Measurements from ENCODE around the gene RAD18.

The RAD18 gene

DNA sequence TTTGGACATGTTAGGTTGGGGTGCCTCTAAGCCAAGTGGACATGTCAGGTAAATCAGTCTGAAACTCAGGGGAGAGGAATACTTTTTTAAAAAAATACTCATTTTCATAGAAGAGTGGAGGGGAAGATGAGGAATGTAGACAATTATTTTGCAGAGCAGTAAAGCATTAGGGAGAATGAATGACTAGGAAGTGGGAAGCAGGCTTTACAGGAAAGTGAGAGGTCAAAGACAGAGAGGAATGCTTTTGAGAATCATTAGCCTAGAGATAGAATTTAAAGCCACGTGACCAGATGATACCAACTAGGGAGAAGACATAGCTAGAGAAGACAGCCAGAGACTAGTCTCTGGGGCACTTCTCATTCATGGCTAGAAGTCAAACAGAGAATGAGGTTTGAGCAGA, 91.0 kb downstream of the RAD18 start:
- Histone ChIP-seq H3K27ac (ENCODE audit: extremely low read depth, low read depth, low read length) (no peak overlapping the region), H3K9me3 (ENCODE audit: control insufficient read depth, insufficient read depth, low read depth, low read length) (no peaks in the 10 kb centered on the region), H3K36me3 (ENCODE audit: control insufficient read depth in 2 of 2, insufficient read depth in 1 of 2, low read length in 2 of 2) (peaks cover 5 to 12% of the 10 kb centered on the region in 2 experiments; a peak in 2 of 3 replicates), H3K4me1 (ENCODE audit: control insufficient read depth, insufficient read depth, low read length) (no peaks in the 10 kb centered on the region), H3K4me3 (ENCODE audit: low read depth, low read length) (no peak overlapping the region)
- POLR2A ChIA-PET: no interaction called here
- CTCF ChIA-PET: interaction anchor here (1.1 kb wide), 1 partner anchor 103 kb away, joined by 4 read pairs; the partner anchor contains the start of gene OXTR
- TF ChIP-seq ZNF654 (tag by site-specific recombination; IDR thresholded peaks at IDR 0.05; ENCODE audit: low read depth) (no peak), ZNF623 (tag by site-specific recombination; IDR thresholded peaks at IDR 0.05) (no peak), ZFP41 (tag by site-specific recombination; IDR thresholded peaks at IDR 0.05; ENCODE audit: borderline replicate concordance) (no peak), GLIS2 (tag by site-specific recombination; IDR thresholded peaks at IDR 0.05) (no peak), SP2 (tag by site-specific recombination; IDR thresholded peaks at IDR 0.05) (no peak), PRDM1 (tag by site-specific recombination; IDR thresholded peaks at IDR 0.05) (no peak), ZBTB8A (tag by site-specific recombination; IDR thresholded peaks at IDR 0.05) (no peak), MZF1 (tag by site-specific recombination; IDR thresholded peaks at IDR 0.05; ENCODE audit: borderline replicate concordance) (no peak), ZNF391 (tag by site-specific recombination; IDR thresholded peaks at IDR 0.05; ENCODE audit: borderline replicate concordance, low read depth) (no peak), FEZF1 (tag by site-specific recombination; IDR thresholded peaks at IDR 0.05) (no peak), ZNF10 (tag by site-specific recombination; IDR thresholded peaks at IDR 0.05) (no peak)
- TF ChIP-seq, protein P1, sequence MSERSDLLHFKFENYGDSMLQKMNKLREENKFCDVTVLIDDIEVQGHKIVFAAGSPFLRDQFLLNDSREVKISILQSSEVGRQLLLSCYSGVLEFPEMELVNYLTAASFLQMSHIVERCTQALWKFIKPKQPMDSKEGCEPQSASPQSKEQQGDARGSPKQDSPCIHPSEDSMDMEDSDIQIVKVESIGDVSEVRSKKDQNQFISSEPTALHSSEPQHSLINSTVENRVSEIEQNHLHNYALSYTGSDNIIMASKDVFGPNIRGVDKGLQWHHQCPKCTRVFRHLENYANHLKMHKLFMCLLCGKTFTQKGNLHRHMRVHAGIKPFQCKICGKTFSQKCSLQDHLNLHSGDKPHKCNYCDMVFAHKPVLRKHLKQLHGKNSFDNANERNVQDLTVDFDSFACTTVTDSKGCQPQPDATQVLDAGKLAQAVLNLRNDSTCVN (tag by site-specific recombination; optimal IDR thresholded peaks at IDR 0.05): no peak
- TF ChIP-seq, protein P2, sequence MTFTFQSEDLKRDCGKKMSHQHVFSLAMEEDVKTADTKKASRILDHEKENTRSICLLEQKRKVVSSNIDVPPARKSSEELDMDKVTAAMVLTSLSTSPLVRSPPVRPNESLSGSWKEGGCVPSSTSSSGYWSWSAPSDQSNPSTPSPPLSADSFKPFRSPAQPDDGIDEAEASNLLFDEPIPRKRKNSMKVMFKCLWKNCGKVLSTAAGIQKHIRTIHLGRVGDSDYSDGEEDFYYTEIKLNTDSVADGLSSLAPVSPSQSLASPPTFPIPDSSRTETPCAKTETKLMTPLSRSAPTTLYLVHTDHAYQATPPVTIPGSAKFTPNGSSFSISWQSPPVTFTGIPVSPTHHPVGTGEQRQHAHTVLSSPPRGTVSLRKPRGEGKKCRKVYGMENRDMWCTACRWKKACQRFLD (tag by site-specific recombination; IDR thresholded peaks at IDR 0.05): no peak
- TF ChIP-seq, protein P3, sequence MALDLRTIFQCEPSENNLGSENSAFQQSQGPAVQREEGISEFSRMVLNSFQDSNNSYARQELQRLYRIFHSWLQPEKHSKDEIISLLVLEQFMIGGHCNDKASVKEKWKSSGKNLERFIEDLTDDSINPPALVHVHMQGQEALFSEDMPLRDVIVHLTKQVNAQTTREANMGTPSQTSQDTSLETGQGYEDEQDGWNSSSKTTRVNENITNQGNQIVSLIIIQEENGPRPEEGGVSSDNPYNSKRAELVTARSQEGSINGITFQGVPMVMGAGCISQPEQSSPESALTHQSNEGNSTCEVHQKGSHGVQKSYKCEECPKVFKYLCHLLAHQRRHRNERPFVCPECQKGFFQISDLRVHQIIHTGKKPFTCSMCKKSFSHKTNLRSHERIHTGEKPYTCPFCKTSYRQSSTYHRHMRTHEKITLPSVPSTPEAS (tag by site-specific recombination; IDR thresholded peaks at IDR 0.05): no peak
- TF ChIP-seq, protein P4, sequence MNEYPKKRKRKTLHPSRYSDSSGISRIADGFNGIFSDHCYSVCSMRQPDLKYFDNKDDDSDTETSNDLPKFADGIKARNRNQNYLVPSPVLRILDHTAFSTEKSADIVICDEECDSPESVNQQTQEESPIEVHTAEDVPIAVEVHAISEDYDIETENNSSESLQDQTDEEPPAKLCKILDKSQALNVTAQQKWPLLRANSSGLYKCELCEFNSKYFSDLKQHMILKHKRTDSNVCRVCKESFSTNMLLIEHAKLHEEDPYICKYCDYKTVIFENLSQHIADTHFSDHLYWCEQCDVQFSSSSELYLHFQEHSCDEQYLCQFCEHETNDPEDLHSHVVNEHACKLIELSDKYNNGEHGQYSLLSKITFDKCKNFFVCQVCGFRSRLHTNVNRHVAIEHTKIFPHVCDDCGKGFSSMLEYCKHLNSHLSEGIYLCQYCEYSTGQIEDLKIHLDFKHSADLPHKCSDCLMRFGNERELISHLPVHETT (tag by site-specific recombination; IDR thresholded peaks at IDR 0.05): no peak
- TF ChIP-seq, protein P5, sequence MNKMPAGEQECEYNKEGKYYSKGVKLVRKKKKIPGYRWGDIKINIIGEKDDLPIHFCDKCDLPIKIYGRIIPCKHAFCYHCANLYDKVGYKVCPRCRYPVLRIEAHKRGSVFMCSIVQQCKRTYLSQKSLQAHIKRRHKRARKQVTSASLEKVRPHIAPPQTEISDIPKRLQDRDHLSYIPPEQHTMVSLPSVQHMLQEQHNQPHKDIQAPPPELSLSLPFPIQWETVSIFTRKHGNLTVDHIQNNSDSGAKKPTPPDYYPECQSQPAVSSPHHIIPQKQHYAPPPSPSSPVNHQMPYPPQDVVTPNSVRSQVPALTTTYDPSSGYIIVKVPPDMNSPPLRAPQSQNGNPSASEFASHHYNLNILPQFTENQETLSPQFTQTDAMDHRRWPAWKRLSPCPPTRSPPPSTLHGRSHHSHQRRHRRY (tag by site-specific recombination; IDR thresholded peaks at IDR 0.05): no peak
- TF ChIP-seq, protein P6, sequence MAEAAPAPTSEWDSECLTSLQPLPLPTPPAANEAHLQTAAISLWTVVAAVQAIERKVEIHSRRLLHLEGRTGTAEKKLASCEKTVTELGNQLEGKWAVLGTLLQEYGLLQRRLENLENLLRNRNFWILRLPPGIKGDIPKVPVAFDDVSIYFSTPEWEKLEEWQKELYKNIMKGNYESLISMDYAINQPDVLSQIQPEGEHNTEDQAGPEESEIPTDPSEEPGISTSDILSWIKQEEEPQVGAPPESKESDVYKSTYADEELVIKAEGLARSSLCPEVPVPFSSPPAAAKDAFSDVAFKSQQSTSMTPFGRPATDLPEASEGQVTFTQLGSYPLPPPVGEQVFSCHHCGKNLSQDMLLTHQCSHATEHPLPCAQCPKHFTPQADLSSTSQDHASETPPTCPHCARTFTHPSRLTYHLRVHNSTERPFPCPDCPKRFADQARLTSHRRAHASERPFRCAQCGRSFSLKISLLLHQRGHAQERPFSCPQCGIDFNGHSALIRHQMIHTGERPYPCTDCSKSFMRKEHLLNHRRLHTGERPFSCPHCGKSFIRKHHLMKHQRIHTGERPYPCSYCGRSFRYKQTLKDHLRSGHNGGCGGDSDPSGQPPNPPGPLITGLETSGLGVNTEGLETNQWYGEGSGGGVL (tag by site-specific recombination; IDR thresholded peaks at IDR 0.05): no peak

DNA sequence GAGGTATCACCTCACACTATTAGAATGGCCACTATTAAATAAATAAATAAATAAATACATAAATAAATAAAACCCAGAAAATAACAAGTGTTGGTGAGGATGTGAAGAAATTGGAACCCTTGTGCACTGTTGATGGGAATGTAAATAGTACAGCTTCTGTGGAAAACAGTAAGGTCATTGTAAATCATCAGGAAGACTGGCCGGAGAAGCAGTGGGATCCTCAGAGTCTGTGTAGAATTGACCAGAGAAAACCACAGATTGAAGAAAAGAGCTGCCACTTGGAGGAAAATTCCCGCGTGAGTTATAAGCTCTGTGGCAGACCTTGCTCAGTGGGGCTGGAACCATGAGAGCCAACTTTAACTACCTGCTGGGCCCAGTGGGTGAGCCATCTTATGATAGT, 92.0 kb downstream of the RAD18 start:
- no peaks in the 10 kb centered on the region for H3K4me1 ChIP-seq (ENCODE audit: control insufficient read depth, insufficient read depth, low read length)
- H3K27ac ChIP-seq (ENCODE audit: extremely low read depth, low read depth, low read length): no peak overlapping the region
- H3K4me3 ChIP-seq (ENCODE audit: low read depth, low read length): no peak overlapping the region
- TF ChIP-seq ZNF121 (tag by site-specific recombination; IDR thresholded peaks at IDR 0.05): no peak
- no peak for TF ChIP-seq ZNF514 (tag by site-specific recombination; IDR thresholded peaks at IDR 0.05)
- TF ChIP-seq, protein P7, sequence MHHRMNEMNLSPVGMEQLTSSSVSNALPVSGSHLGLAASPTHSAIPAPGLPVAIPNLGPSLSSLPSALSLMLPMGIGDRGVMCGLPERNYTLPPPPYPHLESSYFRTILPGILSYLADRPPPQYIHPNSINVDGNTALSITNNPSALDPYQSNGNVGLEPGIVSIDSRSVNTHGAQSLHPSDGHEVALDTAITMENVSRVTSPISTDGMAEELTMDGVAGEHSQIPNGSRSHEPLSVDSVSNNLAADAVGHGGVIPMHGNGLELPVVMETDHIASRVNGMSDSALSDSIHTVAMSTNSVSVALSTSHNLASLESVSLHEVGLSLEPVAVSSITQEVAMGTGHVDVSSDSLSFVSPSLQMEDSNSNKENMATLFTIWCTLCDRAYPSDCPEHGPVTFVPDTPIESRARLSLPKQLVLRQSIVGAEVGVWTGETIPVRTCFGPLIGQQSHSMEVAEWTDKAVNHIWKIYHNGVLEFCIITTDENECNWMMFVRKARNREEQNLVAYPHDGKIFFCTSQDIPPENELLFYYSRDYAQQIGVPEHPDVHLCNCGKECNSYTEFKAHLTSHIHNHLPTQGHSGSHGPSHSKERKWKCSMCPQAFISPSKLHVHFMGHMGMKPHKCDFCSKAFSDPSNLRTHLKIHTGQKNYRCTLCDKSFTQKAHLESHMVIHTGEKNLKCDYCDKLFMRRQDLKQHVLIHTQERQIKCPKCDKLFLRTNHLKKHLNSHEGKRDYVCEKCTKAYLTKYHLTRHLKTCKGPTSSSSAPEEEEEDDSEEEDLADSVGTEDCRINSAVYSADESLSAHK (tag by site-specific recombination; IDR thresholded peaks at IDR 0.05): no peak
- no peak for TF ChIP-seq ZNF133 (tag by site-specific recombination; IDR thresholded peaks at IDR 0.05)
- no peak for TF ChIP-seq TRIM28 (IDR thresholded peaks at IDR 0.05; ENCODE audit: borderline replicate concordance, low read length)
- ChIA-PET CTCF (interaction anchor here (0.7 to 1.1 kb wide), 3 partner anchors 102 to 209 kb away, joined by 3 to 4 read pairs (median 3); partner anchors contain the start of gene OXTR), POLR2A (interaction anchor here (0.5 kb wide), 1 partner anchor 117 kb away, joined by 3 read pairs; no protein-coding TSS in a partner anchor)
- no peaks in the 10 kb centered on the region for H3K9me3 ChIP-seq (ENCODE audit: control insufficient read depth, insufficient read depth, low read depth, low read length)
- H3K36me3 ChIP-seq (ENCODE audit: control insufficient read depth in 2 of 2, insufficient read depth in 1 of 2, low read length in 2 of 2): peaks cover 0 to 5% of the 10 kb centered on the region in 2 experiments; a peak in 1 of 3 replicates
